Hepatic stellate cell (primary cell): ENCODE data around the gene CELSR3.

Experiments used
- DNase-seq: peaks from one replicate; pipeline ENCODE4 v3.0.0; 2011; ENCODE audit warnings: low spot score

CELSR3 gene

DNA sequence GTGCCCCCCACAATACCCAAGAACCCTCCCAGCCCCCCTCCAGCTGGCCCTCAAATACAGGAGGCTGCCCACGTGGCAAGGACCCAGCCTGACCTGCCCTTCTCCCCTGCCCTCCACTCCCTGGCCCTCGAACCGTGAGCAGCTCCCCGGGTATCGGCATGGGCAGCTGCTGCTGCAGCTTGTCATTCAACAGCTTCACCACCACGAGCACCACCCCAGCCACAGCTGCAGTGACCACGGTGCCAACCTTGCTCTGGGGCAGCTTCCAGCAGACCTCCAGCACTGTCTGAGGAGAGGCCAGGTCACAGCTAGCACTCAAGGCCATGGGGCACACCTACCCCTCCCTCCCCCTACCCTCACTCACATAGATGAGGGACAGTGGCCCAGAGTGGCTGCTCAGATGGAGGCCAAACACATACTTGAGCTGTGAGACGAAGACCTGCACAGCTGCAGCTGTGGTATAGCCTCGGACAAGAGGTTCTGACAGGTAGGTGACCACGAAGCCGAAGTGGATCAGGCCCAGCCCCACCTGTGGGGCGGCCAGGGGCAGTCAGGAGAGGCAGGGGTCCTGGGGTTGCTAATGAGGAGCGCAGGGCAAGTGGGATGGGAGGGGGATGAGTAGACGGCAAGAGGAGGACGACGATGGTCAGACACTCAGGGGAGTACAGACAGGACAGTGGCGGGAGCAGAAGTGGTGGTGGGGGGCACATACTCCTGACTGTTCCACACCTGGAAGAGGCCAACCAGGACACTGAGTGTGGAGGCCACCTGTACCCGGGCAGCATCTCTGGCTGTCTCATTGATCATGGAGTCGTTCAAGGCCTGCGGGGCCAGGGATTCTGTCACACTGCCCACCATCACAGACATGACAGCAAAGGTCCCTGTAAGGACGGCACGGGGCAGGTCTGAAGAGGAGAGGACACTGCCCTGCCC is 30.9 kb downstream of the CELSR3 start:
- DNase-seq = no peak

DNA sequence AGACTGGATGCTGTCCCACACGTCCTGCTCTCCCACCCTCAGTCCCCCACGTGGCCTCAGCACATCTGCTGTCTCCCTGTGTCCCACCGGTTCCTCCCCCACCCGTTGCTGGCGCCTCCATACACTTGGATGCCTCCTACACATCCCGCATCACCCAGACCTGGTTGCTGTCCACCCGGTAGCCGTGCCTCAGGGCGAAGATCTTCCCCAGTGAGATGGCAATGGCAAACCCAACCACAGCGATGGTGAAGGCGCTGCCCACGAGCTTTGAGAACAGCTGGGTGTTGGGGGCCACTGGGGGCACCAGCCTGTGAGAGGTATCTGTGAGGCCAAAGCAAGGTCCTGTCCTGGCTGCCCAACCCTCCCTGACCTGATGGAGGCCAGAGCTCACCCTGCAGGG is 31.9 kb downstream of the CELSR3 start:
- no peak for DNase-seq

DNA sequence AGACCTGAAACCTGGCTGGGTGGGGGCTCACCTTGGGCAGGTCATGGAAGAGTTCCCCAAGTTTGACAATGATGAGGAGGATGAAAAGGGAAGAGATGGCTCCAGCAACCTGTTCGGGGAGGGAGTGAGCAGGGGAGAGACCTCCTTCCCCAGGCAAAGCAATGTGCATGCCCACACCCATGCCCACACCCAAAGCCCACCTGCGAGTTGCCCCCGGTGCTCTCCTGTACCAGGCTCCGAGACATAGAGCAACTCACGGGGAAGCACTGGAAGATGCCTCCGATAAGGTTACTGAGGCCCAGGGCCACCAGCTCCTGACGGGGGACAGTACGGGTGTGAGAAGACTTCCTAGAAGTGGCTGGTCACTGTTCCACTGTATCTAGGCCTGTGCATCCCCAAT is 32.3 kb downstream of the CELSR3 start:
- DNase-seq = no peak

DNA sequence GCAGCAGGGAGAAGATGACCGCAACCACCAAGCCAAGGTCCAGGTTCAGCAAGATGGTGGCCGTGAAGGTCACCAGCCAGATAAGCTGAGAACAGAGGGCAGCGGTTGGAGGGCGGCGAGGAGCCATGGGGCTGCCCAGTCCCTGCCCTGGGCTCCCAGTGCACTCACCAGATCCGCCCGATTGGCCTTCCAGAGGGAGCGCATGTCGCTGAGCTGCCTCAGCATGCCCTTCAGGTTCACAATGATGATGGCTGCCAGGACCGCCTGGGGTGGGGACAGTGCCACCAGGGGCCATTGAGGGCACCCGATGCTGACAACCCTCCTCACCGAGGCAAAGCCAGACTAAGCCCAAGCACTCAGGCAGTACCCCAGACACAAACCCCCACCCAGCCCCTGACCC is 32.8 kb downstream of the CELSR3 start:
- DNase-seq = no peak

DNA sequence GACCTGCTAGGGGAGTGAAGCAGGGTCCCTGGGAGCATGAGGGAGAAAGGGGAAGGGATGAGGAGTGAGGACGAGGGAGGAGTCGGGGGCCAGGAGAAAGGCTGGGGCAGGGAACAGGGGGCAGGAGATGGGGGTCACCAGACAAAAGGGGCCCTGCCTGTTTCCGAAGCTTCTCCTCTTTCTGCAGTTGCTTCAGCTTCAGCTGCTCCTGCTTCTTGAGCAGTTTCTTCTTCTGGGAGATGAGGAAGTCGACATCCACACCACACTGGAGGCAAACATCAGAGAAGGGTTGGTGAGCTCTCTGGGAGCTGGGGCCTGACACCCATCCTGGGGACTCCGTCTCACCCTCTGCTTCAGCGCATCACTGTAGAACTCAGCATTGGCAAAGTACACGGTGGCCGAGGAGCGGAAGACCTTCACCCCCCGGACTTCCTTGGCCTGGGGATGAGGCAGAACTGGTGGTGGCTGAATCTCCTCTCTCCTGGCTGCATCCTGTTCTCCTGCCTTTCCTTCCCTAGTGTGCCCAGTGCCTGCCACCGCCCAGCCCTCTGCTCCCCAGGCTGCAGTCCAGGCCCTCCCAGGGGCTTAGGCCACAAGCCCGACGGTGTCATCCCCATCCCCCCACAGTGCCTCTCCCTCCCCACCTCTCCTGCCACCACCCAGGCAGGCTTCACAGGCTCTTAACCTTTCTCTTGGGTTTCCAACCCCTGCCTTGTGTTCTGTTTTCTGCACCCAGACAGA is 34.2 kb downstream of the CELSR3 start:
- DNase-seq = no peak

DNA sequence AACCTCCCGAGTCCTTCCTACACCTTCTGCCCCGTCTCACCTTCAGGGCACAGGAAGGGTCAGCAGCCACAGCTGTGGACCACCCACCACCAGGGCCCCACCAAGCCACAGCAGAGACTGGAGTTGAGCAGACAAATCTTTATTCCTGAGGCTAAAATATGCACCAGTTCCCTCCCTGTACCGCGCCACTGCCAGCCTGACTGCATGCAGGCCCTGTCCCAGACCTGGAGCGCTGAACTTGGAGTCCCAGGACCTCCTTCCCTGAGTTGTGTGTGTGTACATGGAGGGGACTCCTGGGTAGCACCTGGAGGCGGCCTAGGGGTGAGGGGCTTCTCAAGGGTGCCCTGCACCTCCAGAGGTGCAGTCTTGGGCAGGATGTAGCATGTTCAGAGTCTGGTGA is 37.1 kb downstream of the CELSR3 start:
- DNase-seq = no peak

DNA sequence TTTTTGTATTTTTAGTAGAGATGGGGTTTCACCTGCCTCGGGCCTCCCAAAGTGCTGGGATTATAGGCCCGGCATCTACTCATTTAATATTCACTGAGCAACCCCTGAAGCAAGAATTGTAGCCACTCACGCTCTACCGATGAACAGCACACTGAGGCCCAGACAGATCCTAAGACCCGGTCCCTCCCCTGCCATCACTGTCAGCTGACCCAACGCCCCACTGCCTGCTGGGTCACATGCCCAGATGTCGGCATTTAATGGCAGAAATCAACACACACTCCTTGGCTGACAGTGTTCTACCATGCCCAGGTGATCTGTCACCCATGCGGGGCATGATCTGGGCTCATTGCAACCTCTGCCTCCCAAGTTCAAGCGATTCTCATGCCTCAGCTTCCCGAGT is 37.9 kb downstream of the CELSR3 start:
- DNase-seq = no peak

DNA sequence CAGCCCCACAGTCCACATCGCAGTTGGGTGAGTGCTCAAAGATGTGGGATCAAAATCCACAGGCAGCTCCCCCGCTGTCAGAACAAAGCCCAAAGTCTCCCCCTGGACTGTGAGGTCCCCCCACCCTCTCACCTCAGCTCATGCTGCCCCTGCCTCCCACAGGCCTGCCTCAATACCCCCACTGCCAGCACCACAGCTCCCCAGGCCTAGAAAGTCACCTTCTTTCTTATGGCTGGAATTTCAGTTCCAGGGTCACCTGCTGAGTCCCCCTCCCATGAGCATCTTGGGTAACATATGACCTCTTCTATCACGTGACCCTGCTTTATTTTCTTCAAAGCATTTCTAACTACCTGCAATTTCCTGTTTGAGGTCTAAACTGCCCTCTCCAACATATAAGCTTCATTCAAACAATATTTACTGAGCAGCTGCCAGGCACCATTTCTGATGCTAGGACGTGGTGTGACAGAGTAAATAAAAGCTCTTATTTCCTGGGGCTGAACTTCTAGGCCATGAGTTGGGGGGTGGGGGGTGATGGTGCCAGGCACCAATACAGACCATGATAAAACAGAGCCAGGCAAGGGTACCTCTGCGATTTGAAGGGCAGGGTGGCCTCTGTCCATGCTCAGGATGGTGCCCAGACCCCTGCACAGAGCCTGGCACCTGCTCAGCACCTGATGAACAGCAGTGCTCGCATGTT is 38.7 kb downstream of the CELSR3 start:
- no peak for DNase-seq

DNA sequence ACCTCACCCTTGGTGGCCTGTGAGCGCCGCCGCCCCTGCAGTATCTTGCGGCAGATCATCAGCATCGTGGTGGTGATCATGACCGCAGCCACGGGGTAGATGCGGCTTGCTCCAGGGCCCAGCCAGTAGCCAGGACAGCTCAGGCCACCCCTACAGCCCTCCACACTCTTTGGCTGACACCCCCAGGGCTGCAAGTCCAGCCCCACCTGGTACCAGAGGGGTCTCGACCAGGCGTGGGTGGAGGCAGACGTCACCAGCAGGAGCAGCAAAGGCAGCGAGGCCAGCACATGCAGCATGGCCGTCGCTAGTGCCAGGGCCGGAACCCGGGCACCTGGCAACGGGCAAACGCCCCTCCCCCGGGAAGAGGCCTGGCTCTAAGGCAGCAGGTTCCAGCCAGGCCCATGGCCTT is 41.2 kb downstream of the CELSR3 start, which contains the start of gene TMEM89:
Gene TMEM89, minus strand, starts transcription at position 309 of the 409 bp plus-strand sequence. Its CDS starts 13 bp downstream, at position 296.
- DNase-seq = no peak

DNA sequence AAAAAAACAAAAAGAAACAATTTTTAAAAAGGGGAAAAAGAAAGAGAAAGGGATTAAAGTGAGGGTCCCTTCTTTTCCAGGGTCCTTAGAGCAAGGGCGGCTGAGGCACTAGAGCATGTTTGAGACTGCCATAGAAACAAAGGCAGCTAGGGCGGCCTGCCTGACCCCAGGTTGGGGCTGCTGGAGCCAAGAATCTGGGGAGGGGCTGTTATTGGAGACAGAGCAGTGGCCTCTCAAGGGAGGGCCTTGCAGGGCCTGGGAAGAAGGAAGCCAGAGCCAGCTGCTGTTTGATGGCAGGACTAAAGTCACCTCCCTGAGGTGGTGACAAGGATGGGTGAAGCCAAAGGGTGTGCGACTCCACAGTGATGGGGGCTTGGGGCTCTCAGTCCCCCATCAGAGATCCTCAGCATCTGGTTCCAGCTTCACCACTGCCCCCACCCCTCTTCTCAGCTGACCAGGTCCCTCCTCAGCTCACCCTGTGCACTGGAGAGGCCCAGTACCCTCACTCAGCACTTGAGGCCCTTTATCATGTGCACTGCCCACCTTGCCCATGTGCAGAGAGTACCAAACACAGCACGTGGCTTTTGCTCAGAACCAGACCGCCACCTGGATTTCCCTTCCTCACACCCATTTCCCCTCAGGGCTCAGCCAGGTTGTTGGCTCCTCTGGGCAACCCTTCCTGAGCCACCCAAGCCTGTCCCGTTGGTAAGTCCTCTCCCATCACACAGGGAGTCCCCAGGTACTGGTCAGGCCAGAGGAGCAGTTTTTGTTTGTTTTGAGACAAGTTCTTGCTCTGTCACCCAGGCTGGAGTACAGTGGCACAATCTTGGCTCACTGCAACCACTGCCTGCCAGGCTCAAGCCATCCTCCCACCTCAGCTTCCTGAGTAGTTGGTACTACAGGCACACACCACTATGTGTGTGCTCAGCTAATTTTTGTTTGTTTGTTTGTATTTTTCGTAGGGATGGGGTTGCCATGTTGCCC is 42.9 kb downstream of the CELSR3 start:
- DNase-seq = no peak

DNA sequence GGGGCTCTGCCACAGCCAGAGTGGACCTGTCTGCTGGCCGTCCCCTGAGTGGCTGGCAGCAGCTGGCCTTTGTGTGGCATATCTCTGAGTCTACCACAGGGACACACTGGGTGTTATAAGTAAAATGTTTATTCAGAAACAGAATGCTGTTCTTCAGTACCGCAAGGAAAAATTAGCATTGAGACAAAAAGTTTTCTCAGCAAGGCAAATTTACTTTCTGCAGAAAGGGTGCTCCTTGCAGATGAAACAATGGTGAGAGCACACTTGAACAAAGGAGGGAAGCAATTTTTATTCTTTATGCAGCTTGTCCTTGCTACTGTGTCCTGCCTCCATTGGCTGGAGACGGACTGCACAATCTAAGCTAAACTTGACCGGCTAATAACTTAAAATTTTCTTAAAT is 45.1 kb downstream of the CELSR3 start:
- DNase-seq = no peak

DNA sequence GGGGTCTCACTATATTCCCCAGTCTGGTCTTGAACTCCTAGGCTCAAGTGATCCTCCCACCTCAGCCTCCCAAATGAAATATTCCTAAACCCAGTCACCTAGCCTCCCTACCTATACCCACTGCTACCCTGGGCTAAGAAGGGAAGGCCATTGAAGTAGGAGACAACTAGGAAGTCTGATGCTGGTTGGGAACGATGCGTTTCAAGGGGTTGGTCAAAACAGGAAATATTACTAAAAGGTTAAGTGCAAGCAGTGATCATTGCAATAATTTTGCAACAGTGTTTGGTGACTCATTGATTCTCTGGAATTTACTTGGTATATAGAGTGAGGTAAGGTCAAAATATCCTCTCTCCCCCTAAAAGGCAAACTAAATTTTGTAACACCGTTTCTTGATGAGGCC is 48.6 kb downstream of the CELSR3 start:
- DNase-seq = peak; percentile 58

DNA sequence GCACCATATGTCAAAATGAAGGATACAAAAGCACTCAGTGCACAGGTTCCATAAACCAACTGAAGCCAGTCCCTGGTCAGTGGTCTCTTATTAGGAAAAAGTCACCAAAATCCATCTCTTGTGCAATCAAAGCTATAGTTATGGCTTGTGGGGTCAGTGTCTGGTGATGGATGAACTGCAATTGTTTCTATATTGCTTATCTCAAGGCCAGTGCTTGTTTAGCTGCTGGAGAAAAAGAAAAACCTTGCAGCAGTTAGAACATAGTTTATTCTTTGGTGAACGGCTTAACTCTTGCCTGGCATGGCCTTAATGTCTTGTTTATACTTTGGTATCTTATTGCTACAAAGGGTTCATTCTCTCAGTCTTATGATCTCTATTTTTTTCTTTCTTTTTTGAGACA is 50.4 kb downstream of the CELSR3 start:
- DNase-seq = no peak

DNA sequence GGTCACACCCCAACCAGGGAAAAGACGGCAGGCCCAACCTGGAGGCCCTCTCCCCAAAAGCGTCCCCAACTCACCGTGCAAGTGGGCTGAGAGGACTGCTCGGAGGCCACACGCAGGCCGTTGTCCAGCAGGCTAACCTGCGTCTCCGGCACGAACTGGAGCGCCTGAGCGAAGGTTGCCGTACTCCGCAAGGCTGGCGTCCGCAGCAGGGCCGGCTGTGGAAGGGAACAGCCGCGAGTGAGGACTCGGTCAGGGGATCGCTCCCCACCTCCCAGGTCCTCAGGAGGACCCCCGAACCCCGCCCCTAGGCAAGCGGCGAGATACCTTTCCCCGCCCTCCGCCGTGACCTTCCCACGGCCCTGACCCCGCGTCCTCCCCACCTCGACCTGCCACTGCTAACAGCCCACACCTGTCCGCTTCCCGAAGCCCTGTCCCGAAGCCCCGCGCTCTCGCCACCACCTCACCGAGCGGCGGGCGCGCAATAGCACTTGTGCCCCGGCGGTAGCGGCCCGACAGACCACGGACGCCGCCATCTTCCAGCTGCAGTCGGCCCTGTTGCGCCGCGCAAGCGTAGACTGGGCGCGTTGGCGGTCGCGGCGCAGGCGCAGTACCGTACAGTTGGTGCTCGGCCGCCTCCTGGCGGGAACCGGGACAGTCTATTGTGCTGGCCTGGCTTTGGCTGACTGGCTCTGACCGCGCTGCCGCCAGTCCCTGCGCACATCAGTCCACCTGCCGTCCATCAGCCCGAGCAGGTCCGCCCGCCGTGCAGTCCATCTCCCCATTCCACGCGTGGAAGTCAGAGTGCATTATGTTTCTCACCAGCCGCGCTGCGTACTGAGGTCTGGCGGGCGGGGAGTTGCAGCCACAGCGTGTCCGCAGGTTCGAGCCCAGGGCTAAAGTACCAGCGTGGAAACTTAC is 53.3 kb downstream of the CELSR3 start, which contains the start of gene UQCRC1:
Gene UQCRC1, minus strand, starts transcription at position 559 of the 918 bp plus-strand sequence. Its CDS starts 26 bp downstream, at position 533.
- peak; percentile 98 for DNase-seq

DNA sequence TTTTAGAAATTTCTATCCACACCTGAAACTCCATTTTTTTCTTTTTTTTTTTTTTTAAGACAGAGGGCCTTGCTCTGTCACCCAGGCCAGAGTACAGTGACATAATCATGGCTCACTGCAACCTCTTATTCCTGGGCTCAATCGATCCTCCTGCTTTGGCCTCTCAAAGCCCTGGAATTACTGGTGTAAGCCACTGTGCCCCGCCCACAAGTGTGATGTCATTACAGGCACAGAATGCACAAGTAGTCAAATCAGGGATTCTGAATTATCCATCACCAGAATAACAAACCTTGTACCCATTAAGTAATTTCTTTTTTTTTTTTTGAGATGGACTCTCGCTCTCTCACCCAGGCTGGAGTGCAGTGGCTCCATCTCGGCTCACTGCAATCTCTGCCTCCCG is 55.2 kb downstream of the CELSR3 start:
- no peak for DNase-seq

DNA sequence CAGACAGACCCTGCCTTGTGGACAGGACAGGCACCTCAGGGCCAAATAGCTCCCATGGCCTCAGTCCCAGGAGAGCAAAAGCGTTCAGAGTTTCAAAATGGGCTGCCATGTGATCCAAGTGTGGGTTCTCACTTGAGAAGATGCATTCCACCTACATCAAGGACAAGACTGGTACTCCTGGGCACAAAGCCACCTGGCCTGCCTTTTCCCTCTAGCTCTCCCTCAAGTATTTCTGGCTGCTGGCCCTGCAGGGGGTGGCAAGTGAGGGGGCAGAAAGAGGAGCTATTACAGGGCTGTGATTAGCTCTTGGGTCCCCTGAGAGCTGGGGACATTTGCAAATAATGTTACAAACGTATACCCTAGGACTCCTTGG is 61.1 kb downstream of the CELSR3 start:
- no peak for DNase-seq

DNA sequence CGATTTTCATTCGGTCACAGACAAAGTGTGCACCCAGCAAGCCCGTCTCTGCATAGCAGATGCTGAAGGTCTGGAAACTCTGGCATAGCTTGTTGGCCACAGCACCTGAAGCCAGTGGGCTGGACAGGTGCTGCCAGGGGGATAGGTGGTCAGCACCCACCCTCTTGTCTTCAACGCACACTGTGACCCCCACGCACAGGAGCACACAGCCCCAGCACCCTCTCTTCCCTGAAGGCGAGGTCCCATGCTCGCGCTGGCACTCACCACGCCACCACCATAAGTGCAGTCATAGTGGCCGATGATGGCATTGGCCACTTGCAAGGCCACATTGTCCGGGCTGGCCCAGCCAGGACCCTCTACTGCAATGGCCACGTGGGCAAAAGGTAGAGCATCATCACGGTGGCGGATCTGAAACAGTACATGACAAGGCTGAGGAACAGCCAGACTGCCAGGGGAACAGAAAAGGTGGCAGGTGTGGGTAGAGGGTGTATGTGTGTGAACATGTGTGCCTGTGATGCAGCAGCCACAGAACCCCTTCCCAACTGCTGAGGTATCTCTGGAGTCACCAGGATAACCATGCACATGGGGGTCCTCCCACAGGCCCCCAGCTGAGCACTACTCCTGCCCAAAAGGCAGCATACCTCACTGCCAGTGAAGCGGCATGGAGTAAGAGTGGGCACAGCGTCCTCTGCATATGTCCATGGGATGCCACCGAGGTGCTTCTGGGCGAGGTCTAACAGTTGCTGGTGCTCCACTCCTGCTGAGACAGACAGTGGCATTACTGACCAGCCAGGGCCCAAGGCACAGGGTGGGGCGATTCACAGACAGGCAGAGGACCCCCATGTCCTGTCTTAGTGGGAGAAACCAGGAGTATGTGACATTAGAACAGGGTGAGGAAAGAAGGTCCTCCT is 61.7 kb downstream of the CELSR3 start:
- DNase-seq = no peak

DNA sequence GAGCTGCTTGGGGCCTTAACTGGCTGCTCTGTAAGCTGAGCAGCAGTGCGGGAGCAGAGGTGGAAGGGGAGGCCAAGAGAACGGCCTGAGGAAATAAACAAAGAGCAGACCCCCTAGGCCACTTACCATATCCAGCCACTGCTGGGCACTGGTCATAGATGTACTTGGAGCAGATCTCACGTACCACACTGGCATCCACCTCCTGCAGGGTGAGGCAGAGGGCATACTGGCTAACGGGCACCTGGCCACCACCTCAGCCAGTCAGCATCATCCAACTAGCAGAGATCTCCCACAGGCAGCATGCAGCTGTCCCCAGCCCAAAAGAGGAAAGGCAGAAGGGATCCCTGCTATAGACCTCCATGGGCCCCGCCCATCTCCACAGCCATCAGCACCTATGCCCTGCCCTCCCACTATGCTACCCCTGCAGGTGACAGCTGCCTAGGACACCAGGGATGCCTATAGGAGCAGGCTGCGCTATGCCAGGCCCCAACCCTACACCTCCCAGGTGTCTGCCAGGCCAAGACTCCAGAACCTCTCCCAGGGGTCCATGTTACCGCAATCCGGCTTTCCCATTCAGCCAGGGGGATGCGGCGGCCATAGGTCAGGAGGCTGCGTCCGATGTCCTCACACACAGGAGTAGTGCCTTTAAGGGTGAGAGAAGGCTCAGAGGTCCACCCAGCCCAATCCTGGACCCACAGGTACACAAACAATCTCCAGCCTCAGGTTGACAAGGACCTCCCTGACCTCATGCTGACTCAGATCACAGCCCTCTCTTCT is 63.0 kb downstream of the CELSR3 start:
- no peak for DNase-seq
